ENCODE measurements around the gene CCDC159.

DNA sequence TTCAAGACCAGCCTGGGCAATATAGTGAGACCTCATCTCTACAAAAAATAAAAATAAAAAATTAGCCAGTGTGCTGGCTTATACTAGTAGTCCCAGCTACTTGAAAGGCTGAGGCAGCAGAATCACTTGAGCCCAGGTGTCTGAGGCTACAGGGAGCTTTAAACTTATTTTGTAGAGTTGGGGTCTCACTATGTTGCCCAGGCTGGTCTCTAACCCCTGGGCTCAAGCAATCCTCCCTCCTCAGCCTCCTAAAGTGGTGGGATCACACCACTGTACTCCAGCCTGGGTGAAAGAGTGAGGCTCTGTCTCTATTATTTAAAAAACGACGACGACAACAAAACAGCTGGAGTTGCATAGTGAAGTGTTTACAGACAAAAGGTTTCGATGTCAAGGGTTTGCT lies 14.8 kb upstream of the CCDC159 start:
- TF ChIP-seq POLR2AphosphoS5 (IDR thresholded peaks at IDR 0.05; ENCODE audit: low read depth, low read length) (no peak), TAF1 (IDR thresholded peaks at IDR 0.05; ENCODE audit: borderline replicate concordance, insufficient read depth, low read length) (no peak), SIN3A (IDR thresholded peaks at IDR 0.05; ENCODE audit: borderline replicate concordance, insufficient read depth, low read length) (no peak)
- TF ChIP-seq, protein P1, sequence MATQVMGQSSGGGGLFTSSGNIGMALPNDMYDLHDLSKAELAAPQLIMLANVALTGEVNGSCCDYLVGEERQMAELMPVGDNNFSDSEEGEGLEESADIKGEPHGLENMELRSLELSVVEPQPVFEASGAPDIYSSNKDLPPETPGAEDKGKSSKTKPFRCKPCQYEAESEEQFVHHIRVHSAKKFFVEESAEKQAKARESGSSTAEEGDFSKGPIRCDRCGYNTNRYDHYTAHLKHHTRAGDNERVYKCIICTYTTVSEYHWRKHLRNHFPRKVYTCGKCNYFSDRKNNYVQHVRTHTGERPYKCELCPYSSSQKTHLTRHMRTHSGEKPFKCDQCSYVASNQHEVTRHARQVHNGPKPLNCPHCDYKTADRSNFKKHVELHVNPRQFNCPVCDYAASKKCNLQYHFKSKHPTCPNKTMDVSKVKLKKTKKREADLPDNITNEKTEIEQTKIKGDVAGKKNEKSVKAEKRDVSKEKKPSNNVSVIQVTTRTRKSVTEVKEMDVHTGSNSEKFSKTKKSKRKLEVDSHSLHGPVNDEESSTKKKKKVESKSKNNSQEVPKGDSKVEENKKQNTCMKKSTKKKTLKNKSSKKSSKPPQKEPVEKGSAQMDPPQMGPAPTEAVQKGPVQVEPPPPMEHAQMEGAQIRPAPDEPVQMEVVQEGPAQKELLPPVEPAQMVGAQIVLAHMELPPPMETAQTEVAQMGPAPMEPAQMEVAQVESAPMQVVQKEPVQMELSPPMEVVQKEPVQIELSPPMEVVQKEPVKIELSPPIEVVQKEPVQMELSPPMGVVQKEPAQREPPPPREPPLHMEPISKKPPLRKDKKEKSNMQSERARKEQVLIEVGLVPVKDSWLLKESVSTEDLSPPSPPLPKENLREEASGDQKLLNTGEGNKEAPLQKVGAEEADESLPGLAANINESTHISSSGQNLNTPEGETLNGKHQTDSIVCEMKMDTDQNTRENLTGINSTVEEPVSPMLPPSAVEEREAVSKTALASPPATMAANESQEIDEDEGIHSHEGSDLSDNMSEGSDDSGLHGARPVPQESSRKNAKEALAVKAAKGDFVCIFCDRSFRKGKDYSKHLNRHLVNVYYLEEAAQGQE (IDR thresholded peaks at IDR 0.05; ENCODE audit: insufficient read depth in 1 of 2, low read depth in 2 of 2, low read length in 2 of 2): no peak

Data from PFSK-1 (cell line).